GM12878 (cell line): Measurements from ENCODE around the gene EPHA4.

Experiments
- CTCF ChIP-seq, 3 experiments: IDR thresholded peaks in 2 of 3; conservative IDR thresholded peaks in 1 of 3; 2 replicates each; pipeline ENCODE4 v1.5.1; 2011; ENCODE audit warnings: low read depth in 3 of 3, low read length in 3 of 3, mild to moderate bottlenecking in 3 of 3, control low read depth in 2 of 3, moderate library complexity in 2 of 3, inconsistent platforms in 1 of 3, mixed read lengths in 1 of 3; ENCODE audit not compliant: control insufficient read depth in 2 of 3, insufficient read depth in 1 of 3; ENCODE audit errors: extremely low read depth in 1 of 3
- EGR1 ChIP-seq, 2 experiments: IDR thresholded peaks; 1 replicate in 1 of 2; 2 replicates in 1 of 2; pipeline ENCODE4 v1.6.1; 2011 to 2012; ENCODE audit warnings: low read depth in 2 of 2, low read length in 2 of 2, borderline replicate concordance in 1 of 2, mild to moderate bottlenecking in 1 of 2, moderate library complexity in 1 of 2
- EZH2 ChIP-seq: IDR thresholded peaks from 2 replicates; pipeline ENCODE4 v1.6.1; 2012; ENCODE audit warnings: low read depth, mild to moderate bottlenecking, control low read depth, inconsistent platforms, low read length, borderline replicate concordance; ENCODE audit not compliant: control insufficient read depth
- KDM1A ChIP-seq: fragments of 200-600 bp; sonication (generic); IDR thresholded peaks from 2 replicates; pipeline ENCODE4 v1.6.1; 2016; ENCODE audit warnings: borderline replicate concordance
- TCF7 ChIP-seq: IDR thresholded peaks from 2 replicates; pipeline ENCODE4 v1.6.1; 2014; ENCODE audit warnings: antibody characterized with exemption, borderline replicate concordance

- TF ChIP-seq KDM1A (no peak), EGR1 (IDR thresholded peaks at IDR 0.05; ENCODE audit: borderline replicate concordance in 1 of 2, low read depth in 2 of 2, low read length in 2 of 2) (no peak), TCF7 (no peak), CTCF (IDR thresholded peaks at IDR 0.05 in 2 of 3, conservative IDR thresholded peaks at IDR 0.05 in 1 of 3; ENCODE audit: control insufficient read depth in 2 of 3, extremely low read depth in 1 of 3, insufficient read depth in 1 of 3, low read depth in 3 of 3, low read length in 3 of 3) (no peak), EZH2 (no peak)
Measured at GRCh38 chr2:221539246-221539645, 32.9 kb downstream of the EPHA4 start.
